HUDEP-2 (cell line): Measurements from ENCODE around the gene RASGEF1C.

Experiments
- DNase-seq, 76 experiments: peaks; one replicate each; lab custom pipeline; 2025; ENCODE audit not compliant: unreplicated experiment in 76 of 76; lab: John Stamatoyannopoulos, UW

RASGEF1C gene

GRCh38 chr5:180161420-180162303 lies 47.3 kb downstream of the RASGEF1C start:
- no peak for DNase-seq

DNA sequence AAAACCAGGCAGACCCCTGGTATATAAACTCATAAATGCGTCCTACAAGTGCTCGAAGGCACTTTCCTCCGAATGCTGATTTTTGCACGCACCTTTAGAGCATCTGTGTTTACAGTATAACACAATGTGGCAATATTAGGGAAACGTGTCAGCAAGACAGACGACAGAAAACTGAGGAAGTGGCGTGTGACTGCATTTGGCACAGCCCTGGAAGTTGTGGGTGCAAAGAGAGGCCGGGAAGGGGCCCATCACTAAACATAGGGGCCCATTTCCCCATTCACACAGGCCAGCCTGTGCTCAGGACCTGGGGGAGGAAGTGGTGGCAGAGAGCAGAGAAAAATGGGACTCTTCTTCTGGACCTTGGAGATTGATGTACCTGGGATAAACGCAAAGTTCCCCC lies 48.2 kb downstream of the RASGEF1C start:
- DNase-seq: no peak

- no peak for DNase-seq
Measured at GRCh38 chr5:180160215-180160614, 48.8 kb downstream of the RASGEF1C start.

DNA sequence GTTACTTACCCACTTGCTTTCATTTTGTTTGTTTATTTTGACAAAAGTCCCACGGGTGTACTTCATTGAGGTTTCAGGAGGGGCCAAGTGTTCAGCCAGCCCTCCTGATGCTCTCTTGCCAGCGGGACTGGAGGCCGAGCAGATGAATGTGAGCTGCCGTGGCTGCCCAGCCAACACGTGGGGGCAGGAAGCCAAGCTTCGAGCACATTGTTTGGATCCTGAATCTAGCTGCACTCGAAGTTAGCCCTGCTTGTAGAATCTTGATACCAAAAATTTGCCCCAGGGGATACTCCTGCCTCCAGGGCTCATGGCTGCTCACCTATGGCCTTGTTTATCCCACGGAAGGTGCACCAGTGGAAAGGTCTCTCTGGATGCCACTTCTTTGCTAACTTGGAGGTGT lies 49.3 kb downstream of the RASGEF1C start:
- DNase-seq: no peak

GRCh38 chr5:180157866-180158265 lies 51.1 kb downstream of the RASGEF1C start:
- no peak for DNase-seq

GRCh38 chr5:180156141-180156540 lies 52.9 kb downstream of the RASGEF1C start:
- DNase-seq: no peak

GRCh38 chr5:180155365-180155926 lies 53.6 kb downstream of the RASGEF1C start:
- no peak for DNase-seq

- no peak for DNase-seq
Measured at GRCh38 chr5:180154821-180155364, 54.1 kb downstream of the RASGEF1C start.

DNA sequence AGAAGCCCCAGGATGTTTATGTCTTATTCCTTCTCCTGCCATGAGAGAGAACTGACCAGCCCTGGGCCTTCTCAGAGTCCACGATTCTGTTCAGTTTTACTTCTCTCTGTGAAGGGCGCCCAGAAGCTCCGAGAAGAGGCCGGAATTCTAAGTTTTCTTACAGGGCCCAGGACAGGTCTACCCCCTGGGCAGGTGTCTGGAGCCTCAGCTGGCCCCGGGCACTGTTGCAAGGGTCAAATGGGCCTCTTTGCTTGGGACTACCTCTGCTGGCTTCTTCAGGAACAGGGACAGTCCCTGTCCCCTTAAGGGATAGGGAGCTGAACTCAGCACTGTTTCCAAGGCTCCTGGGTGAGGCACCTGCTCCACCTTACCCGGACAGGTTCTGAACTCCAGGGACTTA lies 55.0 kb downstream of the RASGEF1C start:
- no peak for DNase-seq

- DNase-seq: no peak
Measured at GRCh38 chr5:180153099-180153498, 55.9 kb downstream of the RASGEF1C start.

DNA sequence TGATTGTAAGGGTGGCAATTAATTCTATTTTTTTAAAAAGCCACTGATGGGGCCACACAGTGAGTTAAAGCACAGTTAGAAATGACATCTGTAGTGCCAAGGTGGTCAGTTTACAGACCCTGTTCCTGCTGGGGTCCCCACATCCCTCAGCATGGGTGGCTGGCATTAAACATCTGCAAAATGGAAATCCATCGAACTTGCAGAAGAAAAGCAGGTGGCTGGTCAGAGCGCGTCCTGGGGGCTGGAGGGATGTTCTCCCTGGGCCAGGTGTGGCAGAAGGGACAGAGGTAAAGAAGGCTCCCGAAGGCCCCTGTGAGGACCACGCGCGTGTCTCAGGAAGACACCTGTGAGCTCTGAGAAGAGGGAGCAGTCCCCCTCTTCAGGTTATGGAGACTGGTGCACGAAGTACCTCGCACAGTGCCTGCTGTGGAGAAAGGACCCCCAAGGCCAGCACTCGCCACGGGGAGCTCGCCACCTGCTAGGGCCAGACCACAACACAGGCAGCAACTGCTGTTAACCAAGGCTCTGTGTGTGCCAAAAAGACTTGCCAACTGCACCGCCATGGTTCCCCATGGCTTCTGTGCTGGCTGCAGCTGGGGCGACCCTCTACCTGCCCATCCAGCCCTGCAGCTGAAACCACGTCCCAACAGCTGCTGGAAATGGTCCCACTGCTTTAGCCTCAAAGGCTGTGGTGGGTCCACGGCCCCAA lies 65.2 kb downstream of the RASGEF1C start:
- no peak for DNase-seq

GRCh38 chr5:180142824-180143610 lies 66.0 kb downstream of the RASGEF1C start:
- DNase-seq: no peak

- DNase-seq: no peak
Measured at GRCh38 chr5:180142021-180142765, 66.8 kb downstream of the RASGEF1C start.

- no peak for DNase-seq
Measured at GRCh38 chr5:180141068-180141660, 67.8 kb downstream of the RASGEF1C start.

DNA sequence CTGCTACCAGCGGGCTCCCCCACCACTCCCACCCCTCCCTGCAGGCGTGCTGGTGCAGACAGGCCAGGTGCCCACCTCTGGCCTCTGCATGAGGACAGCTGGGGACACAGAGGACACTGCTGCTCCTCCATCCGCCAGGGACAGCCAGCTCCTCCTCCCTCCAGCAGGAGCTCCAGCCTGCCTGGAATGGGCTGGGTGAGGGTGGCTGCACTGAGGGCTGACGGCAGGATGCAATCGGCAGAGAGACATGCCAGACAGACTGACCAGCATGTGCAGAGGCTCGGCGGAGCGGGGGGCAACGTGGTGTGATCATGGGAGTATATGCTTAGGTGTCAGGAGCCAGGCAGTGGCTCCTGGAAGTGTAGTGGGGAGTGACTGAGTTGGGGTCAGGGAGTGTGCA lies 68.4 kb downstream of the RASGEF1C start:
- no peak for DNase-seq

DNA sequence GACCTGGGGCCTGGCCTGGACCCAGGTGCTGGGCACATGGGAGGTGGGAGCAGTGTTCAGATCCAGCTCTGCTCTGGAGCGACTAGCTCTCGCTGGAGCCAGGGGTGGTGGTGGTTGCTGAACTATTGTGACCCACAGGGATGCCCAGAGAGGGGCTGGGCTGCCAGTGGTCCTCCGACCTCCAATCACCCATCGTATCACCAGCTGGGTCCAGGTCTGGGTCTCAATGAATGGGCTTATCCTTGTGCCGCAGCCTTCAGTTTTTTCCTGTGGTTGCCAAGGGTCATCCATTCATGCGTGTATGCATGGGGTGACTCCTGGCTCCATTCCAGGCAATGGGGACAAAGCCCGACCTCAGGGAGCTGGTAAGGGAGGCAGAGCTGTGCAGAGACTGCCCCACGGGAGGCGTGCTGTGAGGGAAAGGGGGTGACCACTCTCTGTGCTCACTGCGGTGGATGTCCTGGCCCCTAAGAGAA lies 68.9 kb downstream of the RASGEF1C start:
- DNase-seq: no peak

DNA sequence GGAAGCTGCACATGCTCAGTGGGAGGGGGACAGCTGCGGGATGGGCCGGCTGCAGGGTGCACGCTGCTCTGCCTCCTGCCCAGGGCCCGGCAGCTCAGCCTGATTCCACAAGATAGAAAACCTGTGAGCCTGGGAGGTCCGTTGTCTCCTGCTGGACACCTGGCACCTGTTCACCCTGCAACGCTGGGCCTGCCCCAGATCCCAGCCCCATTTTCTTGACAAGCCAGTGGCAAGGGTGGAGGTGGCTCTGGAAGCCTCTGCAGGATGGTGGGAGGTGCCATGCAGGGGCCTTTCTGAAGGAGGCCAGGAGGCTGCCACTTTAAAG lies 69.3 kb downstream of the RASGEF1C start:
- DNase-seq: no peak

- DNase-seq: no peak
Measured at GRCh38 chr5:180138976-180139730, 69.9 kb downstream of the RASGEF1C start.
